Panc1 (cell line): Measurements from ENCODE around the gene PDE1A. TPM values are rescaled to one million over a fixed set of nuclear protein-coding genes. Genes with fewer than 3 reads are reported as not detected.

Experiments
- ATAC-seq: fragments of 200-7000 bp; cut with Tn5 transposase; 2 replicates; pipeline ENCODE4 v1.9.1; 2020; ENCODE audit warnings: mild to moderate bottlenecking, moderate library complexity
- BruUV-seq: library from RNA; stranded (reverse); fragments of 400-500 nt; replicated peaks from 2 replicates; lab custom pipeline; 2021; lab: Mats Ljungman, UMichigan
- CTCF ChIA-PET: fragments of 300-600 bp; sonication (Branson Sonifier 250); formaldehyde crosslinking; loops from one replicate; lab custom pipeline; 2022; ENCODE audit warnings: antibody characterized with exemption; lab: Charles Lee
- POLR2A ChIA-PET: fragments of 300-600 bp; sonication (Branson Sonifier 250); formaldehyde crosslinking; loops from one replicate; lab custom pipeline; 2022; ENCODE audit warnings: antibody characterized with exemption; lab: Charles Lee
- DNase-seq: peaks from one replicate; pipeline ENCODE4 v3.0.0-alpha.2; 2010; ENCODE audit warnings: low read depth, low spot score
- H3K27ac ChIP-seq: 2 replicates; pipeline ENCODE4 v1.5.1; 2011; ENCODE audit warnings: mild to moderate bottlenecking, low read length, inconsistent platforms
- H3K27me3 ChIP-seq: fragments of 200-500 bp; sonication (Bioruptor generic); 2 replicates; pipeline ENCODE4 v1.6.0; 2014; ENCODE audit warnings: low read length, inconsistent platforms; ENCODE audit not compliant: control insufficient read depth, insufficient read depth
- H3K36me3 ChIP-seq: fragments of 200-500 bp; sonication (Bioruptor generic); 2 replicates; pipeline ENCODE4 v1.5.1; 2014; ENCODE audit warnings: inconsistent platforms, mild to moderate bottlenecking, low read length, moderate library complexity; ENCODE audit not compliant: control insufficient read depth, insufficient read depth
- H3K4me1 ChIP-seq: 2 replicates; pipeline ENCODE4 v1.5.1; 2011; ENCODE audit warnings: inconsistent platforms, mild to moderate bottlenecking, low read length, moderate library complexity; ENCODE audit not compliant: control insufficient read depth, insufficient read depth
- H3K4me3 ChIP-seq, 2 experiments: 2 replicates each; pipeline ENCODE4 v1.5.1; 2011 to 2012; ENCODE audit warnings: low read depth in 2 of 2, low read length in 2 of 2, mild to moderate bottlenecking in 2 of 2, inconsistent platforms in 1 of 2, moderate library complexity in 1 of 2
- H3K9me3 ChIP-seq: fragments of 200-500 bp; sonication (Bioruptor generic); 2 replicates; pipeline ENCODE4 v1.5.1; 2014; ENCODE audit warnings: low read depth, mild to moderate bottlenecking, inconsistent platforms, low read length, moderate library complexity; ENCODE audit not compliant: control insufficient read depth, insufficient read depth
- CTCF ChIP-seq: fragments of 450-650 bp; IDR thresholded peaks from 2 replicates; pipeline ENCODE4 v1.5.1; 2017; ENCODE audit warnings: mild to moderate bottlenecking
- POLR2AphosphoS5 ChIP-seq: IDR thresholded peaks from 2 replicates; pipeline ENCODE4 v1.6.1; 2012; ENCODE audit warnings: mild to moderate bottlenecking, low read depth, low read length, moderate library complexity
- REST ChIP-seq, 2 experiments: IDR thresholded peaks; 2 replicates each; pipeline ENCODE4 v1.6.1; 2011 to 2012; ENCODE audit warnings: low read depth in 2 of 2, control low read depth in 1 of 2, low read length in 1 of 2, mild to moderate bottlenecking in 1 of 2, moderate library complexity in 1 of 2; ENCODE audit not compliant: insufficient read depth in 1 of 2
- SIN3A ChIP-seq: IDR thresholded peaks from 2 replicates; pipeline ENCODE4 v1.6.1; 2012; ENCODE audit warnings: low read depth, mild to moderate bottlenecking, low read length, moderate library complexity, borderline replicate concordance; ENCODE audit not compliant: insufficient read depth
- TCF7L2 ChIP-seq: IDR thresholded peaks from 2 replicates; pipeline ENCODE4 v1.6.1; 2011; ENCODE audit warnings: mild to moderate bottlenecking, low read depth, low read length, inconsistent platforms
- in situ Hi-C: cut with HindIII; loops from 2 replicates; pipeline ENCODE4 v1.10.0; 2016; ENCODE audit warnings: low sequenced_read_pairs, low pct_unique_long_range_greater_than_20kb
- intact Hi-C: fragments of 100-400 bp; cut with micrococcal nuclease; formaldehyde crosslinking; loops from one replicate; pipeline ENCODE4 v1.10.0; 2022; ENCODE audit not compliant: unreplicated experiment
- total RNA-seq: library from RNA; stranded (reverse); gene quantifications from one replicate; pipeline ENCODE4 v1.2.1, GENCODE V29; 2021; ENCODE audit not compliant: unreplicated experiment

The PDE1A gene
- total RNA-seq, 1 experiment from 2014 or later: 0.08 TPM

GRCh38 chr2:182181381-182181780 lies 245.5 kb downstream of the PDE1A start:
- no TSS peak for BruUV-seq
- in situ Hi-C loops (no loop called here), intact Hi-C loops (no loop called here)
- TF ChIP-seq CTCF (no peak), POLR2AphosphoS5 (no peak), TCF7L2 (no peak), REST (IDR thresholded peaks at IDR 0.05; ENCODE audit: insufficient read depth in 1 of 2, low read depth in 2 of 2, low read length in 1 of 2) (no peak), SIN3A (no peak)
- no peaks in the 10 kb centered on the region for H3K27me3 ChIP-seq
- ChIA-PET CTCF (no interaction called here), POLR2A (no interaction called here)
- no peaks in the 10 kb centered on the region for H3K36me3 ChIP-seq
- DNase-seq (no peak), ATAC-seq (no peak)
- no peak overlapping the region for H3K27ac ChIP-seq
- no peaks in the 10 kb centered on the region for H3K4me1 ChIP-seq
- H3K9me3 ChIP-seq: peaks cover 5% of the 10 kb centered on the region; the same call in 1 of the 2 replicates
- H3K4me3 ChIP-seq: no peak overlapping the region

GRCh38 chr2:182179176-182179575 lies 247.7 kb downstream of the PDE1A start:
- ChIA-PET CTCF (no interaction called here), POLR2A (no interaction called here)
- Histone ChIP-seq H3K36me3 (no peaks in the 10 kb centered on the region), H3K4me1 (no peaks in the 10 kb centered on the region), H3K9me3 (peaks cover 5% of the 10 kb centered on the region; the same call in 1 of the 2 replicates), H3K4me3 (no peak overlapping the region), H3K27ac (no peak overlapping the region), H3K27me3 (no peaks in the 10 kb centered on the region)
- DNase-seq (no peak), ATAC-seq (no peak)
- in situ Hi-C loops (no loop called here), intact Hi-C loops (no loop called here)
- BruUV-seq: no TSS peak
- TF ChIP-seq SIN3A (no peak), REST (IDR thresholded peaks at IDR 0.05; ENCODE audit: insufficient read depth in 1 of 2, low read depth in 2 of 2, low read length in 1 of 2) (no peak), POLR2AphosphoS5 (no peak), TCF7L2 (no peak), CTCF (no peak)
